Measurements from ENCODE around the gene NAALADL2. TPM values are rescaled to one million over a fixed set of nuclear protein-coding genes. Genes with fewer than 3 reads are reported as not detected.
"Not testable (repeated sequence)": the region's sequence is repeated elsewhere in the genome, so short reads cannot be mapped to it uniquely, and the experiment has no call there.

Gene NAALADL2
- total and polyA plus RNA-seq, 2 donors (not counting 1 experiment from before 2014, with no cell fraction given): not detected

- no peaks in the 10 kb centered on the region for H3K27me3 Mint-ChIP-seq
- H3K27me3 ChIP-seq (replicated peaks in 1 of 4; ENCODE audit: control extremely low read depth in 1 of 4, control insufficient read depth in 3 of 4, insufficient read depth in 4 of 4, low read length in 3 of 4): no peaks in the 10 kb centered on the region
- H3K9me3 ChIP-seq (ENCODE audit: control extremely low read depth in 1 of 3, control insufficient read depth in 2 of 3, insufficient read depth in 1 of 3, low read length in 2 of 3): peaks cover 0 to 2% (median 0%) of the 10 kb centered on the region in 3 donors
- intact Hi-C loops (cut with micrococcal nuclease): no loop called here
- no peak overlapping the region for H3K27ac Mint-ChIP-seq
- ATAC-seq (ENCODE audit: low read depth): no peak
- no peaks in the 10 kb centered on the region for H3K36me3 ChIP-seq (replicated peaks in 1 of 2; ENCODE audit: control extremely low read depth in 1 of 2, control insufficient read depth in 1 of 2, extremely low read depth in 1 of 2, insufficient read depth in 2 of 2, low read length in 1 of 2)
- H3K9ac ChIP-seq (ENCODE audit: low read length): no peak overlapping the region
- ChIA-PET POLR2A (no interaction called here), CTCF (no interaction called here)
- no peak overlapping the region for H3K4me2 ChIP-seq (replicated peaks; ENCODE audit: low read depth, low read length, poor library complexity, severe bottlenecking)
- H4K20me1 ChIP-seq (ENCODE audit: control insufficient read depth, insufficient read depth, low read length, poor library complexity, severe bottlenecking): no peaks in the 10 kb centered on the region
- no peak overlapping the region for H2AFZ ChIP-seq (ENCODE audit: insufficient read depth, low read depth, low read length, poor library complexity, severe bottlenecking)
- H3K4me3 ChIP-seq (ENCODE audit: control extremely low read depth in 1 of 5, extremely low read depth in 1 of 5, insufficient read depth in 1 of 5, low read depth in 2 of 5, low read length in 4 of 5): no peak overlapping the region
- no peak for DNase-seq
- no peak overlapping the region for H3K4me3 Mint-ChIP-seq
- H3K27ac ChIP-seq (ENCODE audit: low read length in 2 of 2): no peak overlapping the region
- WGBS (ENCODE audit: insufficient coverage): no CpG with 5 or more reads among the region's 3 CpGs
- no peak for TF ChIP-seq CTCF (IDR thresholded peaks at IDR 0.05)
- no peak for TF ChIP-seq EZH2 (IDR thresholded peaks at IDR 0.05; ENCODE audit: borderline replicate concordance, insufficient read depth, low read depth, low read length, poor library complexity, severe bottlenecking)
- no peaks in the 10 kb centered on the region for H3K4me1 Mint-ChIP-seq
- no peaks in the 10 kb centered on the region for H3K9me3 Mint-ChIP-seq (ENCODE audit: insufficient read depth)
- H3K79me2 ChIP-seq (ENCODE audit: control insufficient read depth, insufficient read depth, low read length): no peaks in the 10 kb centered on the region
- H3K4me1 ChIP-seq (ENCODE audit: control insufficient read depth in 2 of 2, insufficient read depth in 2 of 2, low read length in 2 of 2): no peaks in the 10 kb centered on the region
Observed at GRCh38 chr3:175163686-175164085, 304.6 kb downstream of the NAALADL2 start.

GRCh38 chr3:175173117-175173516 lies 314.0 kb downstream of the NAALADL2 start:
- H3K4me2 ChIP-seq (replicated peaks; ENCODE audit: low read depth, low read length, poor library complexity, severe bottlenecking); H3K9me3 ChIP-seq (ENCODE audit: control extremely low read depth in 1 of 3, control insufficient read depth in 2 of 3, insufficient read depth in 1 of 3, low read length in 2 of 3); H4K20me1 ChIP-seq (ENCODE audit: control insufficient read depth, insufficient read depth, low read length, poor library complexity, severe bottlenecking); H3K36me3 ChIP-seq (replicated peaks in 1 of 2; ENCODE audit: control extremely low read depth in 1 of 2, control insufficient read depth in 1 of 2, extremely low read depth in 1 of 2, insufficient read depth in 2 of 2, low read length in 1 of 2); ATAC-seq (ENCODE audit: low read depth); H3K27ac Mint-ChIP-seq; CTCF ChIA-PET; H3K4me3 ChIP-seq (ENCODE audit: control extremely low read depth in 1 of 5, extremely low read depth in 1 of 5, insufficient read depth in 1 of 5, low read depth in 2 of 5, low read length in 4 of 5); intact Hi-C loops (cut with micrococcal nuclease); H3K27ac ChIP-seq (ENCODE audit: low read length in 2 of 2); H3K27me3 ChIP-seq (replicated peaks in 1 of 4; ENCODE audit: control extremely low read depth in 1 of 4, control insufficient read depth in 3 of 4, insufficient read depth in 4 of 4, low read length in 3 of 4); H3K4me1 ChIP-seq (ENCODE audit: control insufficient read depth in 2 of 2, insufficient read depth in 2 of 2, low read length in 2 of 2); H3K9me3 Mint-ChIP-seq (ENCODE audit: insufficient read depth); H3K4me3 Mint-ChIP-seq; H3K27me3 Mint-ChIP-seq; H3K9ac ChIP-seq (ENCODE audit: low read length); POLR2A ChIA-PET; H2AFZ ChIP-seq (ENCODE audit: insufficient read depth, low read depth, low read length, poor library complexity, severe bottlenecking); H3K79me2 ChIP-seq (ENCODE audit: control insufficient read depth, insufficient read depth, low read length); DNase-seq; H3K4me1 Mint-ChIP-seq: not testable (repeated sequence)
- 93% methylated on average over 3 of the region's 10 CpGs for WGBS (ENCODE audit: insufficient coverage)

All from B cell (primary cell).